Ammon's horn (tissue), 1 donor: ENCODE measurements around the gene UXT.
"Not testable (repeated sequence)": the region's sequence is repeated elsewhere in the genome, so short reads cannot be mapped to it uniquely, and the experiment has no call there.

Source experiments
- DNase-seq: peaks from one replicate; pipeline ENCODE4 v3.0.0-alpha.2; 2016; ENCODE audit warnings: low spot score

The UXT gene

GRCh38 chrX:47614618-47615017 lies 44.4 kb downstream of the UXT start:
- DNase-seq = no peak

- DNase-seq = peak; percentile 60
These were observed 45.9 kb downstream of the UXT start for GRCh38 chrX:47613082-47613481.

GRCh38 chrX:47612418-47612817 lies 46.6 kb downstream of the UXT start:
- DNase-seq = no peak

- no peak for DNase-seq
These were observed 47.1 kb downstream of the UXT start for GRCh38 chrX:47611926-47612325.

- DNase-seq = no peak
These were observed 47.5 kb downstream of the UXT start for GRCh38 chrX:47611489-47611888.

- no peak for DNase-seq
These were observed 48.5 kb downstream of the UXT start for GRCh38 chrX:47610511-47610910.

- peak; percentile 52 for DNase-seq
These were observed 50.7 kb downstream of the UXT start for GRCh38 chrX:47608130-47608810.

- no peak for DNase-seq
These were observed 51.9 kb downstream of the UXT start for GRCh38 chrX:47607091-47607490.

GRCh38 chrX:47605024-47605423 lies 54.0 kb downstream of the UXT start:
- no peak for DNase-seq

- not testable (repeated sequence) for DNase-seq
These were observed 55.9 kb downstream of the UXT start for GRCh38 chrX:47603125-47603524.
